IMR-90 (cell line): ENCODE data around the gene ELK3.

Source experiments
- CTCF ChIP-seq: conservative IDR thresholded peaks from 2 replicates; pipeline ENCODE4 v1.5.1; 2012; ENCODE audit warnings: mild to moderate bottlenecking, low read depth, low read length, improper control_type of control experiment
- MXI1 ChIP-seq: IDR thresholded peaks from 2 replicates; pipeline ENCODE4 v1.6.1; 2012; ENCODE audit warnings: low read depth, mild to moderate bottlenecking, low read length, moderate library complexity, borderline replicate concordance

GRCh38 chr12:96234591-96235483, 40.7 kb downstream of the ELK3 start:
- TF ChIP-seq CTCF = no peak
- TF ChIP-seq MXI1 = no peak
